OCI-LY7 (cell line): ENCODE data around the gene ADGRF3. TPM values are rescaled to one million over a fixed set of nuclear protein-coding genes. Genes with fewer than 3 reads are reported as not detected.

ENCODE experiments used
- BruUV-seq: library from RNA; stranded (reverse); fragments of 400-500 nt; replicated peaks from 2 replicates; lab custom pipeline; 2021; lab: Mats Ljungman, UMichigan
- CTCF ChIA-PET: fragments of 300-600 bp; sonication (Branson Sonifier 250); formaldehyde crosslinking; loops from one replicate; lab custom pipeline; 2022; ENCODE audit warnings: antibody characterized with exemption; ENCODE audit not compliant: unreplicated experiment; lab: Charles Lee
- POLR2A ChIA-PET: fragments of 300-600 bp; sonication (Branson Sonifier 250); formaldehyde crosslinking; loops from one replicate; lab custom pipeline; 2022; ENCODE audit warnings: antibody characterized with exemption; lab: Charles Lee
- DNase-seq: peaks from one replicate; pipeline ENCODE4 v3.0.0-alpha.2; 2015; ENCODE audit warnings: low spot score
- H2AFZ ChIP-seq: fragments of 200-600 bp; sonication (generic), shearing (Covaris generic); 2 replicates; pipeline ENCODE4 v1.6.1; 2014; ENCODE audit warnings: mild to moderate bottlenecking, antibody characterized with exemption, low read length, moderate library complexity
- H3K27ac ChIP-seq: fragments of 200-600 bp; sonication (generic); 2 replicates; pipeline ENCODE4 v1.5.1; 2014; ENCODE audit warnings: mixed run types, low read depth, mild to moderate bottlenecking, moderate library complexity, low read length, inconsistent platforms; ENCODE audit not compliant: poor library complexity, severe bottlenecking
- H3K36me3 ChIP-seq: fragments of 200-600 bp; sonication (generic); 2 replicates; pipeline ENCODE4 v1.6.1; 2014; ENCODE audit warnings: mild to moderate bottlenecking, antibody characterized with exemption, low read length, moderate library complexity, mixed read lengths; ENCODE audit not compliant: insufficient read depth
- H3K4me1 ChIP-seq: fragments of 200-600 bp; sonication (generic); 2 replicates; pipeline ENCODE4 v1.5.1; 2014; ENCODE audit warnings: mild to moderate bottlenecking, low read length; ENCODE audit not compliant: insufficient read depth, poor library complexity, severe bottlenecking
- H3K4me2 ChIP-seq: fragments of 200-600 bp; sonication (generic); 2 replicates; pipeline ENCODE4 v1.6.1; 2014; ENCODE audit warnings: mild to moderate bottlenecking, low read length
- H3K4me3 ChIP-seq: fragments of 200-600 bp; sonication (generic); 2 replicates; pipeline ENCODE4 v1.5.1; 2014; ENCODE audit warnings: mild to moderate bottlenecking, low read depth, low read length; ENCODE audit not compliant: poor library complexity, severe bottlenecking
- H3K79me2 ChIP-seq: fragments of 200-600 bp; sonication (generic); 2 replicates; pipeline ENCODE4 v1.6.1; 2016; ENCODE audit warnings: low read depth, mild to moderate bottlenecking, low read length, moderate library complexity, mixed read lengths; ENCODE audit not compliant: insufficient read depth
- H3K9me2 ChIP-seq: fragments of 200-600 bp; sonication (generic); 2 replicates; pipeline ENCODE4 v1.6.1; 2016; ENCODE audit warnings: mild to moderate bottlenecking, low read length, mixed read lengths; ENCODE audit not compliant: insufficient read depth
- H3K9me3 ChIP-seq: fragments of 200-600 bp; sonication (generic); 2 replicates; pipeline ENCODE4 v1.6.1; 2014; ENCODE audit warnings: mild to moderate bottlenecking, mixed run types, low read length, mixed read lengths
- H4K20me1 ChIP-seq: fragments of 200-600 bp; sonication (generic); 2 replicates; pipeline ENCODE4 v1.6.1; 2014; ENCODE audit warnings: mild to moderate bottlenecking, antibody characterized with exemption, low read length, moderate library complexity, mixed read lengths; ENCODE audit not compliant: insufficient read depth
- EZH2phosphoT487 ChIP-seq: fragments of 200-600 bp; sonication (generic); IDR thresholded peaks from 2 replicates; pipeline ENCODE4 v1.6.1; 2018; ENCODE audit warnings: low read depth, borderline replicate concordance, mild to moderate bottlenecking, mixed run types, antibody characterized with exemption, low read length, moderate library complexity, mixed read lengths
- intact Hi-C: fragments of 100-400 bp; cut with micrococcal nuclease; formaldehyde crosslinking; loops from one replicate; pipeline ENCODE4 v1.10.0; 2022; ENCODE audit not compliant: unreplicated experiment
- total RNA-seq, 2 experiments: library from RNA; depleted of rRNA in 1 of 2; stranded (reverse); fragments of >200 nt in 1 of 2; shearing (Covaris generic) in 1 of 2; gene quantifications; 2 replicates each; pipeline ENCODE4 v1.2.3, GENCODE V29; 2014 to 2022
- TF ChIP-seq, protein P1 (sequence below): fragments of 200-600 bp; sonication (generic); conservative IDR thresholded peaks from 2 replicates; pipeline ENCODE4 v1.5.1; 2014; ENCODE audit warnings: mild to moderate bottlenecking, antibody characterized with exemption, low read length, moderate library complexity, mixed read lengths

Gene ADGRF3
- total RNA-seq, 2 experiments from 2014 or later, result 3.8 to 4.7 TPM

DNA sequence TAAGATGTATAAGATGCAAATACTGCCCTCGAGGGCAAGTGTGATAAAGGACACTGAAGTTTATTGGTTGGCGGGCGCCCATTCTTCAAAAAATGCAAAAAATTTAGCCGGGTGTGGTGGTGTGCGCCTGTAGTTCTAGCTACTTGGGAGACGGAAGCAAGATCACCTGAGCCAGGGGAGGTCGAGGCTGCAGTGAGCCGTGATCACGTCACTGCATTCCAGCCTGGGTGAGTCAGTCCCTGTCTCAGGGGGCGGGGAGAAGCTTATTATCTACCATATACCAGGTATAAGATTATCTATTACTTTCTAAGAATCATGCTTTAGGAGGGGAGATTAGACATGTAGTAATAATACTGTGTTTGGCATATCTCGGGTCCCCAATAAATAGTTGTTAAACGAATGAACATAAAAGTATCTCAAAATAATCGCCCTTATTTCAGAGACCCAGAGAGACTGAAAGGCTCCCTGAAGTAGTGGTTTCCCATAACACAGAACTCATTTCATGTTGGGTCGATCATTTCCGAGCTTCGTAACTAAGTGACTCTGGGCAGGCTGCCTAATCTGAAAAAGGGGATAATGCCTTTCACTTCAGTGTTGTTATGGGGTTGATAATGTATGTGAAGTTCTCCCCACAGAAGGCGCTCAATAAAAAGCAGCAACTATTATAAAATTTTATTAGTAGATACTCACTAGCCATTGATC lies 1.9 kb downstream of the ADGRF3 start:
- intact Hi-C loops, result loop anchor here (5.0 kb wide), 1 partner anchor 312 kb away; the partner anchor contains the start of gene RAB10

DNA sequence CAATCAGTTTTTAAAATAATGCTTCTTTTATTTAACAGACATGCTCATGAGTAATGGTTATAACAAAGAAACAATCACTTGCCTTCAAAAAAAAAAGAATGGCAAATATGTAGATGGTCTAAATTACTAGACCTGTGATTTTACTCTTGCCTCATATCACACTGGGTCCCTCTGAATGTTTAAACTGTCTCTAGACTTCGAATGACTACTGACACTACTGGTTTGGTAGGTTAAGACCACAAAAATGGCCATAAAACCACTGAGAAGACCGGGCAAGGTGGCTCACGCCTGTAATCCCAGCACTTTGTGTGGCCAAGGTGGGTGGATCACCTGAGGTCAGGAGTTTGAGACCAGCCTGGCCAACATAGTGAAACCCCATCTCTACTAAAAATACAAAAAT lies 5.8 kb downstream of the ADGRF3 start:
- BruUV-seq, result no TSS peak
- POLR2A ChIA-PET, result no interaction called here
- intact Hi-C loops, result no loop called here
- H3K4me1 ChIP-seq, result peaks cover 12% of the 10 kb centered on the region
- H3K4me3 ChIP-seq, result no peak overlapping the region
- H3K9me2 ChIP-seq, result no peaks in the 10 kb centered on the region
- no peaks in the 10 kb centered on the region for H4K20me1 ChIP-seq
- CTCF ChIA-PET, result no interaction called here
- DNase-seq, result no peak
- no peak overlapping the region for H2AFZ ChIP-seq
- no peak overlapping the region for H3K4me2 ChIP-seq
- no peaks in the 10 kb centered on the region for H3K36me3 ChIP-seq
- TF ChIP-seq, protein P1, sequence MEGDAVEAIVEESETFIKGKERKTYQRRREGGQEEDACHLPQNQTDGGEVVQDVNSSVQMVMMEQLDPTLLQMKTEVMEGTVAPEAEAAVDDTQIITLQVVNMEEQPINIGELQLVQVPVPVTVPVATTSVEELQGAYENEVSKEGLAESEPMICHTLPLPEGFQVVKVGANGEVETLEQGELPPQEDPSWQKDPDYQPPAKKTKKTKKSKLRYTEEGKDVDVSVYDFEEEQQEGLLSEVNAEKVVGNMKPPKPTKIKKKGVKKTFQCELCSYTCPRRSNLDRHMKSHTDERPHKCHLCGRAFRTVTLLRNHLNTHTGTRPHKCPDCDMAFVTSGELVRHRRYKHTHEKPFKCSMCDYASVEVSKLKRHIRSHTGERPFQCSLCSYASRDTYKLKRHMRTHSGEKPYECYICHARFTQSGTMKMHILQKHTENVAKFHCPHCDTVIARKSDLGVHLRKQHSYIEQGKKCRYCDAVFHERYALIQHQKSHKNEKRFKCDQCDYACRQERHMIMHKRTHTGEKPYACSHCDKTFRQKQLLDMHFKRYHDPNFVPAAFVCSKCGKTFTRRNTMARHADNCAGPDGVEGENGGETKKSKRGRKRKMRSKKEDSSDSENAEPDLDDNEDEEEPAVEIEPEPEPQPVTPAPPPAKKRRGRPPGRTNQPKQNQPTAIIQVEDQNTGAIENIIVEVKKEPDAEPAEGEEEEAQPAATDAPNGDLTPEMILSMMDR, result no peak
- TF ChIP-seq EZH2phosphoT487, result no peak
- no peaks in the 10 kb centered on the region for H3K9me3 ChIP-seq
- peaks cover 19% of the 10 kb centered on the region; the same call in 1 of the 2 replicates for H3K79me2 ChIP-seq
- H3K27ac ChIP-seq, result no peak overlapping the region

More for the DNA sequence above, 1.9 kb downstream of the ADGRF3 start:
- Histone ChIP-seq H3K9me2 (no peaks in the 10 kb centered on the region), H3K79me2 (peaks cover 56% of the 10 kb centered on the region), H4K20me1 (peaks cover 19% of the 10 kb centered on the region), H3K4me1 (peaks cover 28% of the 10 kb centered on the region), H3K36me3 (peaks cover 10% of the 10 kb centered on the region; the same call in 1 of the 2 replicates), H3K27ac (peak overlapping the region; percentile 74), H3K4me3 (peak overlapping the region; percentile 83), H3K4me2 (peak overlapping the region; percentile 91), H2AFZ (peak overlapping the region; percentile 71; the same call in 1 of the 2 replicates), H3K9me3 (no peaks in the 10 kb centered on the region)
- no peak for DNase-seq
- ChIA-PET CTCF (interaction anchor here (1.0 kb wide), 1 partner anchor 15 kb away, joined by 3 read pairs; no protein-coding TSS in a partner anchor), POLR2A (interaction anchor here (1.3 kb wide), 1 partner anchor 101 kb away, joined by 6 read pairs; the partner anchor contains the start of genes HADHA and HADHB)
- no TSS peak for BruUV-seq
- TF ChIP-seq, protein P1, result no peak
- no peak for TF ChIP-seq EZH2phosphoT487

DNA sequence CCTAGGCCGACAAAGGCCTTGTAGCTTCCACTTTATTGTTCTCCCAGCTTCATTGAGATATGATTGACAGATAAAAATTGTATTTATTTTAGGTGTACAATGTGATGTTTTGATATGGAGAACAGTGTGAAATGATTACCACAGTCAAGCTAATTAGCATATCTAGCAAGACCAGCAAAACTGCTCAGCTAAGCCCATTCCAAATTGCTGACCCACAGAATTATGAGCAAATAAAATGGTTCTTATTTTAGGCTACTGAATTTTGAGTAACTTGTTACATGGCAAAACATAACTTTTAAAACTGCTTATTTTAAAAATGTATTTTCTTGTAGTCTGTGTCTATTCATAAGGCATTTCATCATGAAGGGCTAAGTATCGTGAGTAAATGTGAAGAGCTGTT lies 9.3 kb downstream of the ADGRF3 start:
- Histone ChIP-seq H3K36me3 (no peaks in the 10 kb centered on the region), H3K4me1 (no peaks in the 10 kb centered on the region), H3K79me2 (no peaks in the 10 kb centered on the region), H3K4me3 (no peak overlapping the region), H3K27ac (no peak overlapping the region), H4K20me1 (no peaks in the 10 kb centered on the region), H3K4me2 (no peak overlapping the region), H3K9me2 (0 out of 2 replicates have a peak, but pooled peaks cover 3% of the 10 kb centered on the region), H3K9me3 (no peaks in the 10 kb centered on the region), H2AFZ (no peak overlapping the region)
- intact Hi-C loops, result no loop called here
- no peak for DNase-seq
- TF ChIP-seq EZH2phosphoT487, result no peak
- TF ChIP-seq, protein P1, result no peak
- ChIA-PET POLR2A (no interaction called here), CTCF (no interaction called here)
- no TSS peak for BruUV-seq
